Left ventricle myocardium inferior (tissue), 1 donor: ENCODE results near the gene ATG7. TPM values are rescaled to one million over a fixed set of nuclear protein-coding genes. Genes with fewer than 3 reads are reported as not detected.
A peak's percentile ranks its signal among the peaks of the same experiment; 100 is the strongest.

Experiments used
- DNase-seq: peaks from one replicate; pipeline ENCODE4 v3.0.0-alpha.2; 2020
- H3K27ac ChIP-seq: fragments of 200-600 bp; replicated peaks from 2 replicates; pipeline ENCODE4 v1.8.0; 2021
- H3K27me3 ChIP-seq: fragments of 200-600 bp; 2 replicates; pipeline ENCODE4 v1.8.0; 2021; ENCODE audit warnings: low read depth
- H3K36me3 ChIP-seq: fragments of 200-600 bp; 2 replicates; pipeline ENCODE4 v1.8.0; 2021
- H3K4me1 ChIP-seq: fragments of 200-600 bp; 2 replicates; pipeline ENCODE4 v1.8.0; 2021
- H3K4me3 ChIP-seq: fragments of 200-600 bp; 2 replicates; pipeline ENCODE4 v1.8.0; 2021; ENCODE audit warnings: mild to moderate bottlenecking, moderate library complexity
- H3K9me3 ChIP-seq: fragments of 200-600 bp; replicated peaks from 2 replicates; pipeline ENCODE4 v1.8.0; 2021
- intact Hi-C: fragments of 100-400 bp; cut with micrococcal nuclease; formaldehyde crosslinking; loops from one replicate; pipeline ENCODE4 v1.11.0; 2022
- total RNA-seq: library from RNA; stranded (reverse); fragmentation: NEBNext Ultra II Directional; extraction: Animal tissue kit (Norgen Biotek cat#: 25700); gene quantifications from one replicate; pipeline ENCODE4 v1.2.1, GENCODE V29; 2021
- TF ChIP-seq, protein P1 (sequence below): fragments of 200-600 bp; IDR thresholded peaks from 2 replicates; pipeline ENCODE4 v1.8.0; 2021; ENCODE audit warnings: antibody characterized with exemption, mild to moderate bottlenecking, borderline replicate concordance
- donor health status: DM: no; HTN: yes; CAD: no; lungs with severe emphysema.

The ATG7 gene
- total RNA-seq, 1 donor from 2014 or later = 15.7 TPM

DNA sequence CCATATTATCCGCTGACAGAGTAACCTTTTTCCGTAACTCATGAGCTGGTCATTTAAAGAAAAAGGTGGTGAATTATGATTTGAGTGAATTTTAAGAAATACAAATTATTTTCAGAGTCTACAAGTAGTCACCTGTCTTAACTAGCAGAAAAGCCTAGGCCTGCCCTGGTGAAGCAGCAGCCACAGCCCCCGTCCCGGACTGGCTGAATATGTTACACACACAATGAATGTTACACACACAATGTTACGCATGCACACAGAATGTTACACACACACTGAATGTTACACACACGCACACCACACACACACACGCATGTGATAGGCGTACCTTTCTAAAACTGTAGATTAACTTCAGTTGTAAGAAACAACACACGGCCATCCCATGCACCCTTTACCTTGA, 293.7 kb downstream of the ATG7 start:
- intact Hi-C loops = no loop called here
- H3K36me3 ChIP-seq = peaks cover 28% of the 10 kb centered on the region
- no peaks in the 10 kb centered on the region for H3K27me3 ChIP-seq

DNA sequence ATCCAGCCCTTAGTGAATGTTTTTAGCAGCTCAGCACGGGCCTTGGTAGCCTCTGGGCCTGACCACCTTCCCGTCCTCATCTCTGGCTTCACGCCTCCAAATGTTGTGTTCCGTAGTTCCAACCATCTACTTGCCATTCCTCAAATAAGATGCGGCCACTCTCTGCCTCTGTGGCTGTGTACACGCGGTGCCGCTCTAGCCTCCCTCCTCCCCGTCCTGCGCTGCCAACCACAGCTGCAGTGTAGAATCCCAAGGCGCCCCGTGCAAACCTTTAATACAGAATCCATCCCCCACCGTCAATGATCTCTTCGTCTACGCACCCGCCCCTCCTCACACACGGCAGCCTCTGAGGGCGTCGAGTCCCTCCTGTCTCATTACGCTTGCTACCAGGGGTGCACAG, 294.3 kb downstream of the ATG7 start:
- Histone ChIP-seq H3K27ac (peak overlapping the region; percentile 6), H3K4me3 (no peak overlapping the region), H3K36me3 (peaks cover 28% of the 10 kb centered on the region), H3K9me3 (no peaks in the 10 kb centered on the region), H3K4me1 (peaks cover 100% of the 10 kb centered on the region), H3K27me3 (no peaks in the 10 kb centered on the region)
- DNase-seq = no peak
- intact Hi-C loops = no loop called here
- TF ChIP-seq, protein P1, sequence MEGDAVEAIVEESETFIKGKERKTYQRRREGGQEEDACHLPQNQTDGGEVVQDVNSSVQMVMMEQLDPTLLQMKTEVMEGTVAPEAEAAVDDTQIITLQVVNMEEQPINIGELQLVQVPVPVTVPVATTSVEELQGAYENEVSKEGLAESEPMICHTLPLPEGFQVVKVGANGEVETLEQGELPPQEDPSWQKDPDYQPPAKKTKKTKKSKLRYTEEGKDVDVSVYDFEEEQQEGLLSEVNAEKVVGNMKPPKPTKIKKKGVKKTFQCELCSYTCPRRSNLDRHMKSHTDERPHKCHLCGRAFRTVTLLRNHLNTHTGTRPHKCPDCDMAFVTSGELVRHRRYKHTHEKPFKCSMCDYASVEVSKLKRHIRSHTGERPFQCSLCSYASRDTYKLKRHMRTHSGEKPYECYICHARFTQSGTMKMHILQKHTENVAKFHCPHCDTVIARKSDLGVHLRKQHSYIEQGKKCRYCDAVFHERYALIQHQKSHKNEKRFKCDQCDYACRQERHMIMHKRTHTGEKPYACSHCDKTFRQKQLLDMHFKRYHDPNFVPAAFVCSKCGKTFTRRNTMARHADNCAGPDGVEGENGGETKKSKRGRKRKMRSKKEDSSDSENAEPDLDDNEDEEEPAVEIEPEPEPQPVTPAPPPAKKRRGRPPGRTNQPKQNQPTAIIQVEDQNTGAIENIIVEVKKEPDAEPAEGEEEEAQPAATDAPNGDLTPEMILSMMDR = no peak

More for the DNA sequence above, 293.7 kb downstream of the ATG7 start:
- H3K27ac ChIP-seq = peak overlapping the region; percentile 83
- TF ChIP-seq, protein P1 = no peak
- H3K4me1 ChIP-seq = peaks cover 100% of the 10 kb centered on the region
- H3K4me3 ChIP-seq = no peak overlapping the region
- H3K9me3 ChIP-seq = no peaks in the 10 kb centered on the region
- DNase-seq = no peak

DNA sequence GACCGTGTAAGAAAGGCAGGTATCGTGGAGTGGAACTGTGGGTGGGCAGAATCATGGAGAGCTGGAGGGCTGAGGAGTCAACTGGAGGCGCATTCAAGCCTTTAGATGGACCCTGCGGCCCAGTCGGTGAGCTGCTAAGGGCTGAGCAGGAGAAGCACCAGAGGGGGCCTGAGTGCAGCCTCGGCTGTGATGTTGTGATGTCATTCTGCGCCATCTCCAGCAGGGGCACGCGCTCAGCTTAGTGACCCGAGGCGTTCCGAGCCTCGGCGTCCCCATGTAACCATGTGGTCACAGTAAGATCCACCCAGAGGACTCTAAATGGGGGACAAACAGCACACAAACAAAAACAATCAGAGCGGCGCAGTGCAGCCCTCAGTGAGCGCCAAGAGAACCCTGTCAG, 294.7 kb downstream of the ATG7 start:
- no peak overlapping the region for H3K4me3 ChIP-seq
- H3K27ac ChIP-seq = peak overlapping the region; percentile 6
- H3K9me3 ChIP-seq = no peaks in the 10 kb centered on the region
- intact Hi-C loops = no loop called here
- TF ChIP-seq, protein P1 = no peak
- H3K27me3 ChIP-seq = no peaks in the 10 kb centered on the region
- H3K36me3 ChIP-seq = peaks cover 28% of the 10 kb centered on the region
- H3K4me1 ChIP-seq = peaks cover 100% of the 10 kb centered on the region
- DNase-seq = no peak

DNA sequence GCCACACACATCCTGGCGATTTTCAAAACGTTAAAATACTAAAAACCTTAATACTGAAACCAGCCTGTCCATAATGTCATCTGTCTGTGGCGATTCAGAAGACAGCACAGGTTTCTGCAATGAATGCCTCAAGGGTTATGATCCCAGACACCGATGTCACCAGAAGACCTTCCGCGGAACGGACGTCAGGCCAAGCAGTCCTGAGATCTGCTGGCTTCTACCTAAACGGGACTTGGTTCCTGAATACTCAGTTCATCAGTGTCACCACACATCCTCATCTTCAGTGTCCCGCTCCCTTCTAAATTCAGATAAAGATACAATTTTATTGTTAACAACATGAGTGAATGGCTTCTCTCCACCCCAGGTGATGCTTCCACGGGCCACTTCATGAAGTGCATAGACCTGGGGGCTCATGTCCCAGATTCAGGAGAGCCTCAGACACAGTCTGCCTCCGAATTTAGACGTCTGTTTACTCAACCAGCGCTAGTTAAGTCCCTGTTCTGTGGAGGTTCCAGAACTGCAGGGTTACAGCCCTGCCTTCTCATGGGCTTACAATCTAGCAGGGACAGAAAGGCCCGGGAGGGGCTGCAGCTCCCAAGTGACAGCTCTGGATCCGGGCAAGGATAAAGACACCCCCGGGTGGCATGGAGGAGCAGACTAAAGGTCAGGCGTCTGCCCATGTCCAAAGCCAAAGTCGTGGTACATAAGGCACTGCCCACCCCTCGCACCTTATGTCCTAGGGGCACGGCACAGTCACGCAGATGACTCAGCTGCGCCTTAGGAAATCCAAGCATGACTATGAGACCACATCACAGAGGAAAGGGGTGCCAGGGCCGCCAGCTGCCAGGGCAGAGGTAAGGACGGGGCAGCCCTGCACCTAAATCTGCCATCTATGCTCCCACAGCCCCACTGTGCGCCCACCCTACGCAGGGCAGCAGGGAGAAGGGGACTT, 295.6 kb downstream of the ATG7 start:
- TF ChIP-seq, protein P1 = no peak
- Histone ChIP-seq H3K4me3 (peak overlapping the region; percentile 46), H3K27ac (peak overlapping the region; percentile 84), H3K4me1 (peaks cover 95% of the 10 kb centered on the region), H3K36me3 (peaks cover 22% of the 10 kb centered on the region), H3K9me3 (no peaks in the 10 kb centered on the region), H3K27me3 (no peaks in the 10 kb centered on the region)
- DNase-seq = no peak
- intact Hi-C loops = no loop called here

DNA sequence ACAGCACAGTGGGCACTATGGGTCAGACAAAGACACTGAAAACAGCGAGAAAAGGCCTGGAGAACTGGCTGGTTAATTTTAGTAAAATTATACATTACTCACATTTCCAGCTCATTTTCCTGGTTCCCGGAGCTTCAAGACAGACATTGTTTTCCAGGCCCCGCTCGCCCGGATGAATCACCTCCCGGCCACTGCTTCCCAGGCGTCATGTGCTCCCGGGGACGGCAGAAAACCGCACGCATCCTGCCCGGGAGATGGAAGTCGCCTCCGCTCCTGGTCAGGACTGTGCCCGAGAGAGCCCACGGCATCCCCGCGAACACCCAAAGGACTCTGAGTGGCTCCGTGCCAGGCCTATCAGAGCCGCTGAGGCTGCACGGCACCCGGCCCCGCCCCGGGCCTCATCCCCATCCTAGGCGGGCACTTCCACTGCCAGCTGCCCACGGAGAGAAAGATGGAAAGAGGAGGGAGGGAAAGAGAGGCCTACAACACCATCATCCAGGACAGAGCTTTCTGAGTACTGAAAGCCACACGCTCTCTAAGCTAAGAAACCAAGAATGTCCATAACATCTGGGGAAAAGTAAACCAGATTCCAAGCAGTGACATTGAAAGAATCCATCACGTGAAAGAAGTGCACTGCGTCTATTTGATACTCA, 296.4 kb downstream of the ATG7 start:
- H3K27ac ChIP-seq = peak overlapping the region; percentile 84
- H3K27me3 ChIP-seq = no peaks in the 10 kb centered on the region
- TF ChIP-seq, protein P1 = no peak
- H3K9me3 ChIP-seq = no peaks in the 10 kb centered on the region
- peaks cover 90% of the 10 kb centered on the region for H3K4me1 ChIP-seq
- intact Hi-C loops = no loop called here
- DNase-seq = peak; percentile 62
- peak overlapping the region; percentile 46 for H3K4me3 ChIP-seq
- peaks cover 13% of the 10 kb centered on the region for H3K36me3 ChIP-seq
